Measurements from ENCODE around the gene ATP5F1D.

The ATP5F1D gene

DNA sequence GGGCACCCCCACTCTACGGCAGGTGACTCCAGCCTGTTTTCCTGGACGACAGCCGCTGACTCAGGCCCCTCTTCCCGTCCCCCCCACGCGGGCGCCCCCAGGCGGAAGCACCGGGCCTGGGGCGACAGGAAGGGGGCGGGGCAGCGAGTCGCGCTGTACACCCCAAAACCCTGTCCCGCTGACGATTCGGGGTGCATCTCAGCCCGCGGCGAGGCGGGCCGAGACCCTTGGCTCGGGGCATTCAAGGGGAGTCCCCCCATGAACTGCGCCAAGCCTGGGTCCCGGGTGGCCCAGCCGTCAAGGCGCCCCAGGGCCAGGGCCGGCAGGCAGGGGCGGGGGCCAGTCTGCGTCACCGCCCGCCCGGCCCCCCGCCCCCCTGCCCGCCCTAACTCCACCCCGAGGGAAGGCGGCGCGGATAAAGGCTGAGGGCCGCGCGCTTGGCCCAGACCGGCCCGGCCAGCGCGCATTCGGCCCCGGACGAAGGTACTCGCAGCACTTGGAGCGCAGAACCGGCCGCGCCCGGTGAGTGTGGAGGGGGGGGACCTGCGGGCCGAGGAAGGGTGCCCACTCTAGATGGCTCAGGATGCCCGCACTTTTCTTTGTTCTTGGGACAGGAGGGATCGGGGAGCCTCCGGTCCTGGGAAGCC lies 6.7 kb downstream of the ATP5F1D start, which contains the start of gene MIDN:
MIDN (plus strand) TSS at position 445 of the 647 bp plus-strand sequence. CDS start 1,714 bp downstream, outside the sequence.
- no peak for FAIRE-seq

GRCh38 chr19:1248786-1249297 lies 7.3 kb downstream of the ATP5F1D start:
- no peak for FAIRE-seq

DNA sequence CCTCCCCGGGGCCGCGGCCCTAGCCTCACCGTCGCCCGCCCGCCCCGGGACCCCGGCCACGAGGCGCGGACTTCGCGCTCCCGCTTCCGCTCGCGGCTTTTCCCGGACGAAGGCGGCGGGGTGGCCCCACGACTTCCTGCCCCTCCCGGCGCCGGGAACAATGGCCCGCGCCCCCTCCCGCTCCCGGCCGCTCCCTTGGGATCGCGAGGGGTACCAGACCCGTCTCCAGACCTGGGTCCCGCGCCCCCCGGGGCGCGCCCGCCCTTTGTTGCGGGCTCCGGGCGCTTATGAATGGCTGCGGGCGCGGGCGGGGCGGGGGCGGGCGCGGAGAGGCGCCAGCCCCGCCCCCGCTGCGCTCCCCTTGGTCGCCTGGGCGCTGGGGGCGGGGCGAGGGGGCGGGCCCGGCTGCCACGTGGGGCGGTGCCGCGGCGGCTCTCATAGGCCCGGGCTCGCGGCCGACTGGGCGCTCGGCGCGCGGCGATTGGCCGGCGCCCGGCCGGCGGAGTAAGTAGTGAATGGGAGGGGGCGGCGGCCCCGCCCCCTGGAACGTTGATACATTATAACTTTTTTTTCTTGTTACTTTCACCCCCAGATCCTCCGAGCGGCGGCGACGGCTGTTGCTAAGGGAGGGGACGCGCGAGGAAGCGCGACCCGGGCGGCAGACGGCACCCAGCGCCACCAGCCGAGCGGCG lies 7.9 kb downstream of the ATP5F1D start:
- FAIRE-seq = no peak

DNA sequence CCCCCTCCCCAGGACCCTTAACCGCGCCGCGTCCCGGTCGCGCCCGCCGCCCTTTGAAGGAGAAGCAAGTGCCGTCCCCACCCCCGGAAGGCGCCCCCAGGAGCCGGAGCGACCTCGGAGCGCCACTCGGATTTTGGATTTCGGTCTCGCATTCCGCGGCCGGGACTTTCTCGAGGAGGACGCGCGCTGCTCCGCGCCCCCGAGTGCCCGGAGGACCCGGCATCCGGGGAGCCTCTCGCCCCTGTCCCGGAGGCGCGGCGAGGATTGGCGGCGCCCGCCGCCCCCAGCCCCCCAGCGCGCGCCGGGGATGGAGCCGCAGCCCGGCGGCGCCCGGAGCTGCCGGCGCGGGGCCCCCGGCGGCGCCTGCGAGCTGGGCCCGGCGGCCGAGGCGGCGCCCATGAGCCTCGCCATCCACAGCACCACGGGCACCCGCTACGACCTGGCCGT lies 8.5 kb downstream of the ATP5F1D start:
- FAIRE-seq = no peak

DNA sequence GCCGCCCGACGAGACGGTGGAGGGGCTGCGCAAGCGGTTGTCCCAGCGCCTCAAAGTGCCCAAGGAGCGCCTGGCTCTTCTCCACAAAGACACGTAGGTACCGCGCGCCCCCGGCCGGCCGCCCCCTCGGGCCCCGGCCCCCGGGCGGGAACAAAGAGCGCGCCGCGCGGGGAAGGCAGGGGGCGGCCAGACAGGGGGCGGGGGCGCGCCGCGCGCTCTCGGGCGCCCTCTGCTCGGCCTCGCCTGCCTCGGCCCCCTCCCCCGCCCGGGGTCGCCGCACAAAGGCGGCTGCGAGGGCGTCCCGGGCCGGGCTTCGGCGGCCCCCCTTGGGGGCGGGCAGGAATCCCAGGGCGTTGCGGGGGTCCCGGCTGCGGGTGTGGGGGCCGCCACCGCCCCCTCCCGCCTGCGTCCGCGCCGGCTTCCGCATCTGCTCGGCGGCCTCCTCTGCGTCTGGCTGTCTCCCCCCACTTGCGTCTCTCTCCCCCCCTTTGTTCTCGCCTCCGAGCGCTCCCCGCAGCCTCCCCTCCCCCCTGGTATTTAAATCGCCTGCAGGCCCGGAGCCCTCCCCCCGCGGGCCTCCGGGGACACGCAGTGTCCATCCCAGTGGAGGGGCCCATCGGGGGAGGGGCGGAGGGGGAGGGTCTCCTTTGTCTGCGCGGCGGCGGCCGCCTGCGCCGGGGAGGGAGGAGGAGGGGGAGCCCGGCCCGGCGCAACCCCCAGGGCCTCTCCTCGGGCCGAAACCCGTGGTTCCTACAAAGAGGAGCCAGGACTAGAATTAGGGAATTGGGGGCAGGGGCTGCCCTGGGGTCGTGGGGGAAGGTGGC lies 9.1 kb downstream of the ATP5F1D start:
- FAIRE-seq = no peak

- no peak for FAIRE-seq
These were observed 10.0 kb downstream of the ATP5F1D start for GRCh38 chr19:1251330-1252220.

DNA sequence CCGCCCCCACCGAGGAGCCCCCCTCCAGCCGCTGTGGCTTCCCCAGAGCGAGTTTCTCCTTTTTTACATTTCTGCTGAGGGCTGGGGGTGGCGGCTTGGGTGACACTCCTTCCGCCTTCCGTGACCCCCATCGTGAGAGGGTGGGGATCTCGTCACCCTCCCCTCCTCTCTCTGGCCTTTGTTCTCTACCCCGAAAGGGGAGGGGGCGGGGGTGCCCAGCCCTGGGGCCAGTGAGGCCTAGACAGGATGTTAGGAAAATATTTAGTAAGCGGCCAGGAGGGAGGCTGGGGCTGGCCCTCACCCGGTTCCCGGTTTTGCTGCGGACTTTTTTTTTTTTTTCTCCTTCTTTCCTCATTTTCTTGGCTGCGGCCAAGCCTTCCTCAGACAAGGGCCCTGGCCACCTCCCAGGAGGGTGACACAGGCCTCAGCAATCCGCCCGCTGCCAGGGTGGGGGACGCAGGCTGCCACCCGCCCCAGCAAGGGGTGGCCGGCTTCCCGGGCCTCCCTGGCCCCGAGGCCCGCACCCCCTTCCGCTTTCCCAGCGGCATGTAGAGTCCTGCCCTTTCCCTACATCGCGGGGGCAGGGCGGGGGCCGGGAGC lies 10.8 kb downstream of the ATP5F1D start:
- no peak for FAIRE-seq

DNA sequence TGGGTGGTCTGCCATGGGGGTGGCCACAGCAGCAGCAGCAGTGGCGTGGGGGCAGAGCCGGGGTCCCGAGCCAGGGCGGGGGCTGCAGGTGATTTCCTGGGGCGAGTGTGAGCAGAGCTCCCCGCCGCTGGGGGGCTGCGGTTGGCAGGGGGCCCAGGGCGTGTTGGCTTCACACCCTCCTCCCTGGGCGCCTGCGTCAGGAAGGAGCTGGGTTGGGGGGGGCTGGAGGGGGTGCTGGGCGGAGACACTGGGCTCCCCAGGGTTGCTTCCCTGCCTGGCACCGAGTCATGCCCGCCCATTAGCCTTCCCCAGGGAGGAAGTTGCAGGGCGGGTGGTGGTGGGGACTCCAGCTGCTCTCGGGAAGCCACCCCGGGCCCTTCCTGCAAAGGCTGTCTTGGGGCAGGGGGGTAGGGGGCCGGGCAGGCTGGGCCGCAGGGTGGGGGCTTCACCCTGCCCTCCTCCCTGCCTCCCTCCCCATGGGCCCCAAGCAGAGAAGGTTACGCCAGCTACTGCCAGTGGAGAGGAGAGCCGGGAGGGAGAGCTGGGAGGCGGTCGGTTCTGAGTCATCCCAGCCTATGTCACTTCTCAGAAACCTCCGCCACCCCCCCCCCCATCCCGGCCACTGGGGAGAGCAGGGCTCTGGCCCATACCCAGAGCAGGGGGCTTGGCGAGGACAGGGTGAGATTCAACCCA lies 11.4 kb downstream of the ATP5F1D start:
- FAIRE-seq = no peak

- FAIRE-seq = no peak
These were observed 12.0 kb downstream of the ATP5F1D start for GRCh38 chr19:1253514-1254080.

- no peak for FAIRE-seq
These were observed 12.6 kb downstream of the ATP5F1D start for GRCh38 chr19:1254081-1254527.

DNA sequence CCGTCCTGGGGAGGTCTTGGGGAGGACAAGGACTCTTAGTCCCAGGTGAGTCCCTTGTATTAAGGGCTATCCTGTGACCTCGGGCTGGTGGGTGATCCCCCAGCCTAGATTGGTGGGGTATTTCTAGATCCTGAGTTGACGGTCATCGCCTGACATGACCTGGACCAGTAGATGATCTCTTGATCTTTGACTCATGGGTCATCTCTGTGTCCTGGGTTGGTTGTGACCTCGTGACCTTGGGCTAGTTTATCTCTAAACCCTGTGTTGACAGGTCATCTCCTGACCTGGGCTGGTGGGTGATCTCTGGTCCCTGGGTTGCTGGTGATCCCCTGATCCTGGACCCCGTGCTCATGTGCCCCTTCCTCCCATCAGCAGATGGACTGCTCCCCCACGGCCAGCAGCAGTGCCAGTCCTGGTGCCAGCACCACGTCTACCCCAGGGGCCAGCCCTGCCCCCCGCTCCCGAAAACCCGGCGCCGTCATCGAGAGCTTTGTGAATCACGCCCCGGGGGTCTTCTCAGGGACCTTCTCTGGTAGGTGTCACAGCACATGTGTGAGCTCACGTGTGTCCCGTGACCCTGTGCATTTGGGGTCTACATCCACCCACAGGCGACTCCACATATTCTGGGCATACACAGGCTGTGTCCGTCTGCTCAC lies 13.1 kb downstream of the ATP5F1D start:
- no peak for FAIRE-seq

- no peak for FAIRE-seq
These were observed 13.9 kb downstream of the ATP5F1D start for GRCh38 chr19:1255186-1256161.

DNA sequence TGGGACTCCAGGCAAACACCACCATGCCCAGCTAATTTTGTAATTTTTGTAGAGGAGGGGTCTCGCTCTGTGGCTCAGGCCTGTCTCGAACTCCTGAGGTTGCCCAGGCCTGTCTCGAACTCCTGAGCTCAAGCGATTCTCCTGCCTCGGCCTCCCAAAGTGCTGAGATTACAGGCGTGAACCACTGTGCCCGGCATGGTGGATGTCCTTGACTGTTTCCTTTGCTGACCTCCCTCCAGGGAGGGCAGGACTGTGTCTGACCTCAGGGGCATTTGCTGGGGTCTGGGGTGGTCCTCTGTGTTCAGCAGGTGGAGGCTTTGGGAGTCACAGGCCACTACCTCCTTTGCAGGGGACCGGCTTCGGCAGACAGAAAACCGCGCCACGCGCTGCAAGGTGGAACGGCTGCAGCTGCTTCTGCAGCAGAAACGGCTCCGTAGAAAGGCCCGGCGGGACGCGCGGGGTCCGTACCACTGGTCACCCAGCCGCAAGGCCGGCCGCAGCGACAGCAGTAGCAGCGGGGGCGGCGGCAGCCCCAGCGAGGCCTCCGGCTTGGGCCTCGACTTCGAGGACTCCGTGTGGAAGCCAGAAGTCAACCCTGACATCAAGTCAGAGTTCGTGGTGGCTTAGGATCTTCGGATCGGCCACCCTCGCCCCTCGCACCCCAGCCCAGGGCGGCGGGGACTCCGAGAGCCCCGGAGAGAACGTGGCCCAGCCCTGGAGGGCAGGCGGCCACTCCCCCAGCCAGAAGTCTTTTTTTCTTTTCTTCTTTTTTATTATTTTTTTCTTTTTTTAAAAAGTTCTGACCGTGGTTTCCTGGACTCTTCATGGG lies 15.3 kb downstream of the ATP5F1D start:
- no peak for FAIRE-seq

GRCh38 chr19:1257475-1258162 lies 16.1 kb downstream of the ATP5F1D start:
- FAIRE-seq = no peak

DNA sequence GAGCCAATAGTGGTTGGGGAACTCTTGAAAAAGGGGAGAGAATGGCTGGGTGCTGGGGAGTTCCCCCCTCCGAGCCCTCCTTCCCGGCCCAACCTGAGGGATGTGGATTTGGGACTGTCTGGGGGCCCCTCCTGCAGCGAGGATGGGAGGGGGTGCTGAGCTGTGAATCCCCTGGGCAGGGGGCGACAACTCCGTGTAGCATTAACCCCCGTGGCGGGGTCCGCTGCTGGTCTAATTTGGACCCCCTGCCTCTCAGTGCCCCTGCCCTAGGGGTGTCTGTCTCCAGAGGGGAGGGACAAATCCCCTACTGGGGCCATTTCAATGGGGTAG lies 16.6 kb downstream of the ATP5F1D start:
- FAIRE-seq = no peak

DNA sequence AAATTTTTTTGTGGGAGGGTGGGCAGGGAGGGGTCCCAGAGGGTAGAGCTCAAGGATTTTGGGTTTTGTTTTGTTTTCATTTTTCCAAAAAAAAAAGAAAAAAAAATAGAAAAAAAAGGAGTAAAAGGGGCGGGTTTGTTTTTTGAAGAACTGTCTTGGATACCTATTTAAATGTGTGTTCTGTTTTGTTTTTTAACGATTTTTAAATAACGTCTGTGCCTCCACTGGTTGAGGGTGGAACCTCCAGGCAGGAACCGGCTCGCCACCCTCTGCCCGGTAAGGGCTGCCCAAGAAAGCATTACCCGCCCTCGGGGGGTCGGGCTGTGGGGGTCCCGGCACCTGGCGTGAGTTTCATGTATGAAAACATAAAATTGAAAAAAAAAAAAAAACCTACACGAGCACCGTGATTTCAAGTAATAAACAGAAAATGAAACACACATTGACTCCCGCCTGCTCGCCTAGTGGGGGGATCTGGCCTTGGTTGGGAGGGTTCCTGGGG lies 17.2 kb downstream of the ATP5F1D start:
- FAIRE-seq = no peak

DNA sequence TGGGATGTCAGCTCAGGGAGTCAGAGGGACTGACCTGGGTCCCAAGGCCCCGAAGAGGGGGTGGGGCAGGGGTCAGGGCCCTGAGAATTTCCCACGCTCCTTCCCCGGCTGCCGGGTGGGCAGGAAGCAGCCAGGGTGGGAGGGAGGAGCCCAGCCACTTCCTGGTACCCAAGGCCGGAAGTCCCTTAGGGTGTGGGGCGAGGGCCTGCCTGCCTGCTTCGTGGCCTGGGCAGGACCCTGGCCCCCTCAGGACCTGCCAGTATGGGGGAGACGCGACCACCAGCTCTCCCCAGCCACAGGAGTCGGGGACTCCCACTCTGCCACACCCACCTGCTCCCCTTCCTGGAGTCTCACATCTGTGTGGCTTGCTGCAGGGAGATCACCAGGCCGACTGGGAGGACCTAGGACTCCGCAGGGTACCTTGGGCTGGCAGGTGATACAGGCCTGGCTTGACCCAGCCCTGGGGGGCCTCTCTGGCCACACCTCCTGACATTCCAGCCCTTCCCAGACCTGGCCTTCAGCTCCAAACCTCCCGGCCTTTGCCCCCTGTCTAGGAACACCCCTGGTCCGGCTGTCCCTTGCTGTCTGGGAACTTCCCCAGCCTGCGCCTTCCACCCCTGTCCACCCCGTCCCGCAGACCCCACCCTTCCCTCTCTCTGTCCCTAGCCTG lies 17.8 kb downstream of the ATP5F1D start:
- FAIRE-seq = no peak

Measured in islet of Langerhans (tissue), 1 donor.